B cell (primary cell): ENCODE results near the gene SGPL1. TPM values are rescaled to one million over a fixed set of nuclear protein-coding genes. Genes with fewer than 3 reads are reported as not detected.

ENCODE experiments used
- ATAC-seq: fragments of 200-7000 bp; cut with Tn5 transposase; one replicate; pipeline ENCODE4 v1.10.0; 2021; ENCODE audit warnings: low read depth, mild to moderate bottlenecking, moderate number of reproducible peaks, moderate library complexity
- CTCF ChIA-PET: fragments of 350-600 bp; sonication (Branson Sonifier 250); formaldehyde crosslinking; loops from one replicate; lab custom pipeline; 2021; ENCODE audit warnings: antibody characterized with exemption, inconsistent platforms; lab: Charles Lee
- POLR2A ChIA-PET: fragments of 350-600 bp; sonication (Branson Sonifier 250); formaldehyde crosslinking; loops from one replicate; lab custom pipeline; 2021; ENCODE audit warnings: antibody characterized with exemption; lab: Charles Lee
- DNase-seq: peaks from one replicate; pipeline ENCODE4 v3.0.0; 2013
- H2AFZ ChIP-seq: 2 replicates; pipeline ENCODE4 v1.6.1; 2012; ENCODE audit warnings: mild to moderate bottlenecking, low read depth, low read length; ENCODE audit not compliant: insufficient read depth, poor library complexity, severe bottlenecking
- H3K27ac ChIP-seq, 2 donors: 1 replicate in 1 of 2; 2 replicates in 1 of 2; pipeline ENCODE4 v1.5.1; 2012 to 2013; ENCODE audit warnings: low read length in 2 of 2, mild to moderate bottlenecking in 2 of 2, moderate library complexity in 1 of 2
- H3K27me3 ChIP-seq, 4 experiments: fragments of 200-600 bp in 1 of 4; sonication (generic) in 1 of 4; replicated peaks in 1 of 4; 1 replicate in 2 of 4; 2 replicates in 2 of 4; pipeline versions ENCODE4 v1.6.1 to v1.7.0; 2013 to 2016; ENCODE audit warnings: low read length in 3 of 4, mild to moderate bottlenecking in 2 of 4, mixed read lengths in 1 of 4, moderate library complexity in 1 of 4; ENCODE audit not compliant: insufficient read depth in 4 of 4, control insufficient read depth in 3 of 4; ENCODE audit errors: control extremely low read depth in 1 of 4
- H3K36me3 ChIP-seq, 2 experiments: replicated peaks in 1 of 2; 1 replicate in 1 of 2; 2 replicates in 1 of 2; pipeline versions ENCODE4 v1.6.1 to v1.7.1; 2013; ENCODE audit warnings: low read length in 1 of 2; ENCODE audit not compliant: insufficient read depth in 2 of 2, control insufficient read depth in 1 of 2; ENCODE audit errors: control extremely low read depth in 1 of 2, extremely low read depth in 1 of 2
- H3K4me1 ChIP-seq, 2 donors: fragments of 200-600 bp in 1 of 2; sonication (generic) in 1 of 2; 1 replicate in 1 of 2; 2 replicates in 1 of 2; pipeline versions ENCODE4 v1.5.1 to v1.6.1; 2013 to 2017; ENCODE audit warnings: low read length in 2 of 2; ENCODE audit not compliant: control insufficient read depth in 2 of 2, insufficient read depth in 2 of 2
- H3K4me2 ChIP-seq: replicated peaks from 2 replicates; pipeline ENCODE3; 2012; ENCODE audit warnings: mild to moderate bottlenecking, low read depth, low read length; ENCODE audit not compliant: poor library complexity, severe bottlenecking
- H3K4me3 ChIP-seq, 5 experiments: fragments of 200-600 bp in 1 of 5; sonication (generic) in 1 of 5; 1 replicate in 3 of 5; 2 replicates in 2 of 5; pipeline versions ENCODE4 v1.5.1 to v1.7.0; 2011 to 2016; ENCODE audit warnings: low read length in 4 of 5, mild to moderate bottlenecking in 4 of 5, low read depth in 2 of 5, control low read depth in 1 of 5, moderate library complexity in 1 of 5; ENCODE audit not compliant: insufficient read depth in 1 of 5; ENCODE audit errors: control extremely low read depth in 1 of 5, extremely low read depth in 1 of 5
- H3K79me2 ChIP-seq: fragments of 200-600 bp; sonication (generic); one replicate; pipeline ENCODE4 v1.6.0; 2016; ENCODE audit warnings: low read length; ENCODE audit not compliant: control insufficient read depth, insufficient read depth
- H3K9ac ChIP-seq: fragments of 200-600 bp; sonication (generic); 2 replicates; pipeline ENCODE4 v1.6.1; 2017; ENCODE audit warnings: mild to moderate bottlenecking, low read length, moderate library complexity
- H3K9me3 ChIP-seq, 3 donors: one replicate each; pipeline versions ENCODE4 v1.6.1 to v1.7.1; 2013; ENCODE audit warnings: low read length in 2 of 3; ENCODE audit not compliant: control insufficient read depth in 2 of 3, insufficient read depth in 1 of 3; ENCODE audit errors: control extremely low read depth in 1 of 3
- H4K20me1 ChIP-seq: 2 replicates; pipeline ENCODE4 v1.6.0; 2012; ENCODE audit warnings: mild to moderate bottlenecking, low read length; ENCODE audit not compliant: insufficient read depth, control insufficient read depth, poor library complexity, severe bottlenecking
- H3K27ac Mint-ChIP-seq: one replicate; pipeline ENCODE4 v1.8.0; 2021; ENCODE audit warnings: mixed read lengths
- H3K27me3 Mint-ChIP-seq: one replicate; pipeline ENCODE4 v1.8.0; 2021; ENCODE audit warnings: mixed read lengths
- H3K4me1 Mint-ChIP-seq: one replicate; pipeline ENCODE4 v1.8.0; 2021; ENCODE audit warnings: mixed read lengths
- H3K4me3 Mint-ChIP-seq: one replicate; pipeline ENCODE4 v1.8.0; 2021; ENCODE audit warnings: mixed read lengths
- H3K9me3 Mint-ChIP-seq: one replicate; pipeline ENCODE4 v1.8.0; 2022; ENCODE audit warnings: mixed read lengths; ENCODE audit not compliant: insufficient read depth
- EZH2 ChIP-seq: IDR thresholded peaks from 2 replicates; pipeline ENCODE4 v1.6.1; 2012; ENCODE audit warnings: borderline replicate concordance, low read depth, mild to moderate bottlenecking, moderate library complexity, low read length; ENCODE audit not compliant: insufficient read depth, poor library complexity, severe bottlenecking
- WGBS: methylation state at CpG from one replicate; pipeline ENCODE4 v1.1.5; 2013; ENCODE audit warnings: missing lambda C conversion rate; ENCODE audit not compliant: insufficient coverage; 5-methylcytosine and 5-hydroxymethylcytosine counted together
- intact Hi-C: fragments of 100-400 bp; cut with micrococcal nuclease; formaldehyde crosslinking; loops from one replicate; pipeline ENCODE4 v1.10.0; 2022
- polyA plus RNA-seq: library from polyadenylated mRNA; depleted of rRNA; stranded (reverse); fragments of >200 nt; gene quantifications from 2 replicates; pipeline ENCODE4 v1.2.3, GENCODE V29; 2012
- total RNA-seq, 2 donors: library from RNA; stranded (reverse); fragments of 120-200 nt in 1 of 2; gene quantifications; 1 replicate in 1 of 2; 2 replicates in 1 of 2; pipeline versions ENCODE4 v1.2.3 to v1.2.4, GENCODE V29; 2013 to 2022
- TF ChIP-seq, protein P1 (sequence below): fragments of 200-600 bp; IDR thresholded peaks from one replicate; pipeline ENCODE4 v1.8.0; 2022; ENCODE audit warnings: antibody characterized with exemption, mild to moderate bottlenecking

SGPL1 gene
- total and polyA plus RNA-seq, 2 donors (not counting 1 experiment from before 2014, with no cell fraction given): 9.1 to 46.2 TPM

DNA sequence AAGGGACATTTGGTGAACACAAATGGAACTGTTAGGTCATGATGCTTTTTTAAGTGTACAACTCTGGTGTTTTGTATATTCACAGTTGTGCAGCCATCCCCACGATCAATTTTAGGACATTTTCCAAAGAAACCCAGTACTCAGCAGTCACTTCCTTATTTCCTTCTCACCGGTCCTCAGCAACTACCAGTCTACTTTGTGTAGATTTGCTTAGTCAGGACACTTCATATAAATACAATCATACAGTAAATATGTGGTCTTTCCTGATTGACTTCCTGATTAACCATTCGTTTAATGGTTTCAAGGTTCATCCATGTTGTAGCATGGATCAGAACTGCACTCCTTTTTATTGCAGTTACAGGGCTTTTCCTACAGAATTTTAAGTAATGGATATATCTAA lies 14.4 kb downstream of the SGPL1 start:
- Histone ChIP-seq H3K9ac (no peak overlapping the region), H3K4me2 (no peak overlapping the region)

DNA sequence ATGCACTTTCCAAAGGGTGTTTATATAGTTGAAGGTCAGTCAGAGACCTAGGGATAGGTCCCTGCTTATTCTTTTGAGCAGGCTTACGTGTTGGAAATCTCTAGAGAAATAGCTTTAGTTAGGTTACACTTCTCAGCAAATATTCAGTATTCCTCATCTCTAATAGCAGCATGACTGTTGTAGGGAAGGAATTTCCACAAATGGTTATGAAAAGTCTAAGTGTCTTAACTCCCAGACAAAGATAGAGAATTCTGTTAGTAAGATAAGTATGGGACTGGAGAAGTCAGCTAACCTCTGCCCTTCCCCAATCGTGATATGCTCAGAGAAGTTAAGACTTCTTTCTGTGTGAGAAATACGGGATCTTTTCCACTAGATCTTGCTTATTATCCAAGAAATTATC lies 16.5 kb downstream of the SGPL1 start:
- no peak for ATAC-seq
- peaks cover 26% of the 10 kb centered on the region for H4K20me1 ChIP-seq
- H3K9me3 ChIP-seq: peaks cover 0 to 4% (median 2%) of the 10 kb centered on the region in 3 donors
- no peak overlapping the region for H3K9ac ChIP-seq
- no peaks in the 10 kb centered on the region for H3K4me1 ChIP-seq
- no peaks in the 10 kb centered on the region for H3K27me3 ChIP-seq
- no peak for DNase-seq
- TF ChIP-seq, protein P1, sequence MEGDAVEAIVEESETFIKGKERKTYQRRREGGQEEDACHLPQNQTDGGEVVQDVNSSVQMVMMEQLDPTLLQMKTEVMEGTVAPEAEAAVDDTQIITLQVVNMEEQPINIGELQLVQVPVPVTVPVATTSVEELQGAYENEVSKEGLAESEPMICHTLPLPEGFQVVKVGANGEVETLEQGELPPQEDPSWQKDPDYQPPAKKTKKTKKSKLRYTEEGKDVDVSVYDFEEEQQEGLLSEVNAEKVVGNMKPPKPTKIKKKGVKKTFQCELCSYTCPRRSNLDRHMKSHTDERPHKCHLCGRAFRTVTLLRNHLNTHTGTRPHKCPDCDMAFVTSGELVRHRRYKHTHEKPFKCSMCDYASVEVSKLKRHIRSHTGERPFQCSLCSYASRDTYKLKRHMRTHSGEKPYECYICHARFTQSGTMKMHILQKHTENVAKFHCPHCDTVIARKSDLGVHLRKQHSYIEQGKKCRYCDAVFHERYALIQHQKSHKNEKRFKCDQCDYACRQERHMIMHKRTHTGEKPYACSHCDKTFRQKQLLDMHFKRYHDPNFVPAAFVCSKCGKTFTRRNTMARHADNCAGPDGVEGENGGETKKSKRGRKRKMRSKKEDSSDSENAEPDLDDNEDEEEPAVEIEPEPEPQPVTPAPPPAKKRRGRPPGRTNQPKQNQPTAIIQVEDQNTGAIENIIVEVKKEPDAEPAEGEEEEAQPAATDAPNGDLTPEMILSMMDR: no peak
- TF ChIP-seq EZH2: no peak
- no peak overlapping the region for H2AFZ ChIP-seq
- CTCF ChIA-PET: interaction anchor here (0.9 to 1.5 kb wide), 2 partner anchors 49 to 371 kb away, joined by 3 read pairs; no protein-coding TSS in a partner anchor
- WGBS: no CpG with 5 or more reads among the region's 3 CpGs
- no peaks in the 10 kb centered on the region for H3K27me3 Mint-ChIP-seq
- H3K4me3 Mint-ChIP-seq: no peak overlapping the region
- no peak overlapping the region for H3K27ac Mint-ChIP-seq
- peaks cover 1 to 16% of the 10 kb centered on the region in 2 experiments for H3K36me3 ChIP-seq
- H3K4me1 Mint-ChIP-seq: peaks cover 7% of the 10 kb centered on the region
- H3K4me3 ChIP-seq: no peak overlapping the region
- POLR2A ChIA-PET: no interaction called here
- H3K9me3 Mint-ChIP-seq: no peaks in the 10 kb centered on the region
- H3K27ac ChIP-seq: no peak overlapping the region
- H3K4me2 ChIP-seq: no peak overlapping the region
- H3K79me2 ChIP-seq: peaks cover 48% of the 10 kb centered on the region
- intact Hi-C loops: no loop called here

More for the DNA sequence above, 14.4 kb downstream of the SGPL1 start:
- H3K4me1 ChIP-seq: no peaks in the 10 kb centered on the region
- no peak overlapping the region for H2AFZ ChIP-seq
- no peaks in the 10 kb centered on the region for H3K9me3 ChIP-seq
- ATAC-seq (no peak), DNase-seq (no peak)
- intact Hi-C loops: no loop called here
- peaks cover 38% of the 10 kb centered on the region for H3K79me2 ChIP-seq
- Mint-ChIP-seq H3K4me3 (no peak overlapping the region), H3K27me3 (no peaks in the 10 kb centered on the region), H3K9me3 (no peaks in the 10 kb centered on the region), H3K27ac (no peak overlapping the region), H3K4me1 (peaks cover 7% of the 10 kb centered on the region)
- WGBS: no CpG with 5 or more reads among the region's 3 CpGs
- POLR2A ChIA-PET: no interaction called here
- CTCF ChIA-PET: interaction anchor here (1.6 kb wide), 1 partner anchor 10 kb away, joined by 4 read pairs; no protein-coding TSS in a partner anchor
- H3K27me3 ChIP-seq: no peaks in the 10 kb centered on the region
- no peak overlapping the region for H3K4me3 ChIP-seq
- H4K20me1 ChIP-seq: peaks cover 32% of the 10 kb centered on the region
- TF ChIP-seq EZH2: no peak
- TF ChIP-seq, protein P1: no peak
- peaks cover 3 to 15% of the 10 kb centered on the region in 2 experiments for H3K36me3 ChIP-seq
- H3K27ac ChIP-seq: no peak overlapping the region
